ENCODE data around the gene GPR141.
A peak's percentile ranks its signal among the peaks of the same experiment; 100 is the strongest.

Gene GPR141

DNA sequence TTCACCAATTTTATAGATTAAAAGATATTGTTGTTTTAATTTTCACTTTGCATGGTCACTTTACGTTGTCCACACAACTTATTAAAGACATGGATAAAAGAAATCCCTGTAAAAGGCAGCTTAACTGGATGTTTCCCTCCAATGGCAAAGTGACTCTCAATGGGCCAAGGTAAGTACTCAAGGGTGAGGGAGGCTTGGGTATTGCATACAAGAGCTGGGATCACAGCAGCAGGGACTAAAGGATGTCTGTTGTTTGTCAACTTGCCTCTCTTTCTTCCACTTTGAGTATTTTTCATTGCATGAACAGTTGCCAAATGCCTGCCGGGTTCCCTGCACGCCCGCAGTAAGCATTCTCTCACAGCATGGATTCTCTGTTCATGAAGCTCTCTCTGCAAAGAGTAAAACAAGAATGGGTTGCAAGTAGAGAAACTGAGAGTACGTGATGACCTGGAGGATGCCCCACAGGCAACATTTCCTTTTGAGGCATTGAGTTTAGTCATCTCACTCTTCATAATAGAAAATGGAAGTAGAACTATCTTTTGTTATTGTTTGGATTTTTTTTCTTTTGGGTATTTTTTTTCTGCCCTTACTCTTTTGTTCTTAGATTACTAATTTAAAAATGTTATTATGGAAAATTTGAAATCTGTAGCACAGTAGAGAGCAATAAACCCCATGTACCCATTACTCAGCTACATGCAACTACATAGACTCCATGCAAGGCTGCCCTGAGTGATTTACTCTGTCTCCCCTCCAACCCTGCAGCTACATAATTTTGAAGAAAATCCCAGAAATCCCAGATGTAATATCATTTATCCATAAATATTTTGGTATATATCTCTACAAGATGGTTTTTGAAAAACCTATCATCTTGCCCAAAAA is 26.3 kb downstream of the GPR141 start:
- H4K20me1 ChIP-seq (ENCODE audit: insufficient read depth, low read length) = no peaks in the 10 kb centered on the region; the same call in 1 of the 2 replicates

DNA sequence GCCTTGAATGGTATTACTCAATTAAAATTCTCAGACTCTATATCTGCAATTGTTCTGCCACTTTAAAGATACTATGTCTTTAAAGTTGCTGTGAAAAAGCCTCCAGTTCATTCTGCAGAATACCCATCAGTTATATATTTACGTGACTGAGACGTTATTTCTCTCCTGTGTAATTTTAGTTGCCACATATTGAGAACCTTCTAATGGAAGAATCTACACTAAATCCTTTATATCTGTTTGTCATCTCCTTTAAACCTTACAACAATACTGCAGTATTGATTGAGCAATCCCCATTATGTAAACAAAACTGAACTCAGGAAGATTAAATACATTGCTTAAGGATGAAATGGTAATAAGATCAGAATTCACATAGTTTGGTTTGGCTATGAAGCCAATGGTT is 30.0 kb downstream of the GPR141 start:
- H3K27ac ChIP-seq (ENCODE audit: low read length) = no peak overlapping the region
- TF ChIP-seq EZH2 (IDR thresholded peaks at IDR 0.05; ENCODE audit: borderline replicate concordance, low read depth, low read length, severe bottlenecking) = no peak
- TF ChIP-seq, protein P1, sequence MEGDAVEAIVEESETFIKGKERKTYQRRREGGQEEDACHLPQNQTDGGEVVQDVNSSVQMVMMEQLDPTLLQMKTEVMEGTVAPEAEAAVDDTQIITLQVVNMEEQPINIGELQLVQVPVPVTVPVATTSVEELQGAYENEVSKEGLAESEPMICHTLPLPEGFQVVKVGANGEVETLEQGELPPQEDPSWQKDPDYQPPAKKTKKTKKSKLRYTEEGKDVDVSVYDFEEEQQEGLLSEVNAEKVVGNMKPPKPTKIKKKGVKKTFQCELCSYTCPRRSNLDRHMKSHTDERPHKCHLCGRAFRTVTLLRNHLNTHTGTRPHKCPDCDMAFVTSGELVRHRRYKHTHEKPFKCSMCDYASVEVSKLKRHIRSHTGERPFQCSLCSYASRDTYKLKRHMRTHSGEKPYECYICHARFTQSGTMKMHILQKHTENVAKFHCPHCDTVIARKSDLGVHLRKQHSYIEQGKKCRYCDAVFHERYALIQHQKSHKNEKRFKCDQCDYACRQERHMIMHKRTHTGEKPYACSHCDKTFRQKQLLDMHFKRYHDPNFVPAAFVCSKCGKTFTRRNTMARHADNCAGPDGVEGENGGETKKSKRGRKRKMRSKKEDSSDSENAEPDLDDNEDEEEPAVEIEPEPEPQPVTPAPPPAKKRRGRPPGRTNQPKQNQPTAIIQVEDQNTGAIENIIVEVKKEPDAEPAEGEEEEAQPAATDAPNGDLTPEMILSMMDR (IDR thresholded peaks at IDR 0.05; ENCODE audit: borderline replicate concordance, extremely low read depth, low read length, poor library complexity, severe bottlenecking) = no peak

More for the DNA sequence above, 26.3 kb downstream of the GPR141 start:
- Histone ChIP-seq H3K9me3 (ENCODE audit: insufficient read depth, low read length, severe bottlenecking) (no peaks in the 10 kb centered on the region), H3K79me2 (ENCODE audit: insufficient read depth, low read length) (no peaks in the 10 kb centered on the region), H2AFZ (ENCODE audit: low read depth, low read length) (no peak overlapping the region), H3K27me3 (ENCODE audit: insufficient read depth, low read length, poor library complexity) (peaks cover 4% of the 10 kb centered on the region), H3K9ac (ENCODE audit: low read depth, low read length) (no peak overlapping the region), H3K4me2 (ENCODE audit: insufficient read depth, low read length) (no peak overlapping the region), H3K4me3 (ENCODE audit: low read depth in 1 of 2, low read length in 2 of 2) (no peak overlapping the region), H3K36me3 (ENCODE audit: insufficient read depth, low read length) (no peaks in the 10 kb centered on the region), H3K27ac (ENCODE audit: low read length) (no peak overlapping the region), H3K4me1 (ENCODE audit: insufficient read depth, low read length) (0 out of 2 replicates have a peak, but pooled peaks cover 3% of the 10 kb centered on the region)
- DNase-seq (no peak), ATAC-seq (ENCODE audit: insufficient read depth, low read depth) (no peak)
- no peak for TF ChIP-seq EZH2 (IDR thresholded peaks at IDR 0.05; ENCODE audit: borderline replicate concordance, low read depth, low read length, severe bottlenecking)
- TF ChIP-seq, protein P1 (IDR thresholded peaks at IDR 0.05; ENCODE audit: borderline replicate concordance, extremely low read depth, low read length, poor library complexity, severe bottlenecking) = no peak

GRCh38 chr7:37714606-37715005 is 31.0 kb downstream of the GPR141 start:
- no peaks in the 10 kb centered on the region for H3K9me3 ChIP-seq (ENCODE audit: insufficient read depth, low read length, severe bottlenecking)
- TF ChIP-seq, protein P1 (IDR thresholded peaks at IDR 0.05; ENCODE audit: borderline replicate concordance, extremely low read depth, low read length, poor library complexity, severe bottlenecking) = no peak
- no peak for TF ChIP-seq EZH2 (IDR thresholded peaks at IDR 0.05; ENCODE audit: borderline replicate concordance, low read depth, low read length, severe bottlenecking)
- ATAC-seq (ENCODE audit: insufficient read depth, low read depth) (peak; percentile 77; the same call in 2 of the 3 replicates), DNase-seq (no peak)
- no peaks in the 10 kb centered on the region; the same call in 1 of the 2 replicates for H4K20me1 ChIP-seq (ENCODE audit: insufficient read depth, low read length)
- no peaks in the 10 kb centered on the region for H3K79me2 ChIP-seq (ENCODE audit: insufficient read depth, low read length)
- H3K9ac ChIP-seq (ENCODE audit: low read depth, low read length) = no peak overlapping the region
- H3K36me3 ChIP-seq (ENCODE audit: insufficient read depth, low read length) = no peaks in the 10 kb centered on the region
- no peak overlapping the region for H3K4me3 ChIP-seq (ENCODE audit: low read depth in 1 of 2, low read length in 2 of 2)
- H2AFZ ChIP-seq (ENCODE audit: low read depth, low read length) = no peak overlapping the region
- H3K27me3 ChIP-seq (ENCODE audit: insufficient read depth, low read length, poor library complexity) = peaks cover 6% of the 10 kb centered on the region
- 0 out of 2 replicates have a peak, but pooled peaks cover 3% of the 10 kb centered on the region for H3K4me1 ChIP-seq (ENCODE audit: insufficient read depth, low read length)
- H3K4me2 ChIP-seq (ENCODE audit: insufficient read depth, low read length) = no peak overlapping the region
- H3K27ac ChIP-seq (ENCODE audit: low read length) = no peak overlapping the region

More for the DNA sequence above, 30.0 kb downstream of the GPR141 start:
- no peak overlapping the region for H3K9ac ChIP-seq (ENCODE audit: low read depth, low read length)
- H3K4me1 ChIP-seq (ENCODE audit: insufficient read depth, low read length) = 0 out of 2 replicates have a peak, but pooled peaks cover 3% of the 10 kb centered on the region
- H3K36me3 ChIP-seq (ENCODE audit: insufficient read depth, low read length) = no peaks in the 10 kb centered on the region
- H2AFZ ChIP-seq (ENCODE audit: low read depth, low read length) = no peak overlapping the region
- H3K4me3 ChIP-seq (ENCODE audit: low read depth in 1 of 2, low read length in 2 of 2) = no peak overlapping the region
- ATAC-seq (ENCODE audit: insufficient read depth, low read depth) (no peak), DNase-seq (no peak)
- no peak overlapping the region for H3K4me2 ChIP-seq (ENCODE audit: insufficient read depth, low read length)
- no peaks in the 10 kb centered on the region; the same call in 1 of the 2 replicates for H4K20me1 ChIP-seq (ENCODE audit: insufficient read depth, low read length)
- H3K27me3 ChIP-seq (ENCODE audit: insufficient read depth, low read length, poor library complexity) = peaks cover 7% of the 10 kb centered on the region
- no peaks in the 10 kb centered on the region for H3K9me3 ChIP-seq (ENCODE audit: insufficient read depth, low read length, severe bottlenecking)
- H3K79me2 ChIP-seq (ENCODE audit: insufficient read depth, low read length) = no peaks in the 10 kb centered on the region

Data from DND-41 (cell line).